Muscle of back (tissue), 11 donors: Measurements from ENCODE around the gene WDR31. TPM values are rescaled to one million over a fixed set of nuclear protein-coding genes. Genes with fewer than 3 reads are reported as not detected.

Source experiments
- DNase-seq, 3 donors: peaks; one replicate each; pipeline versions ENCODE4 v3.0.0 to v3.0.0-alpha.2; 2013
- polyA plus RNA-seq, 10 donors: library from polyadenylated mRNA; unstranded; fragments of 120-200 nt; gene quantifications; one replicate each; pipeline ENCODE4 v1.2.1, GENCODE V29; 2013; ENCODE audit not compliant: insufficient read length in 10 of 10

WDR31 gene
- polyA plus RNA-seq, 10 donors: 1.3 to 3.1 (median 2.3) TPM

GRCh38 chr9:113341712-113342410, 1.8 kb upstream of the WDR31 start:
- DNase-seq: peak in 1 of 3 donors; percentile 11

- no peak for DNase-seq
These were observed 2.4 kb downstream of the WDR31 start for GRCh38 chr9:113337714-113338113.

- DNase-seq: no peak
These were observed 8.3 kb downstream of the WDR31 start for GRCh38 chr9:113331780-113332179.

GRCh38 chr9:113328045-113328782, 11.9 kb downstream of the WDR31 start:
- no peak for DNase-seq

- no peak for DNase-seq
These were observed 13.8 kb downstream of the WDR31 start for GRCh38 chr9:113326230-113326629.

- DNase-seq: no peak
These were observed 17.4 kb downstream of the WDR31 start for GRCh38 chr9:113322671-113323070.

- no peak for DNase-seq
These were observed 20.0 kb downstream of the WDR31 start for GRCh38 chr9:113320051-113320450.

- no peak for DNase-seq
These were observed 21.0 kb downstream of the WDR31 start for GRCh38 chr9:113319054-113319453.

- peak in 1 of 3 donors; percentile 29 for DNase-seq
These were observed 22.3 kb downstream of the WDR31 start for GRCh38 chr9:113317777-113318176.

GRCh38 chr9:113316030-113316429, 24.0 kb downstream of the WDR31 start:
- no peak for DNase-seq

GRCh38 chr9:113315231-113315630, 24.8 kb downstream of the WDR31 start:
- DNase-seq: no peak

GRCh38 chr9:113313261-113313660, 26.8 kb downstream of the WDR31 start:
- DNase-seq: peak; percentile 9 to 26 (median 26)

- DNase-seq: no peak
These were observed 28.1 kb downstream of the WDR31 start for GRCh38 chr9:113311961-113312360.

GRCh38 chr9:113310538-113310937, 29.5 kb downstream of the WDR31 start:
- DNase-seq: peak in 2 of 3 donors; percentile 2 to 18

GRCh38 chr9:113309204-113309813, 30.8 kb downstream of the WDR31 start:
- peak; percentile 22 to 57 (median 30) for DNase-seq

- no peak for DNase-seq
These were observed 32.6 kb downstream of the WDR31 start for GRCh38 chr9:113307396-113307975.

GRCh38 chr9:113306566-113306965, 33.5 kb downstream of the WDR31 start:
- DNase-seq: no peak

- no peak for DNase-seq
These were observed 37.2 kb downstream of the WDR31 start, which contains the start of gene RNF183 for GRCh38 chr9:113302792-113303418. Gene RNF183 (minus strand): TSS chr9:113303376. CDS start chr9:113298184, 5,192 bp downstream.

- no peak for DNase-seq
These were observed 38.5 kb downstream of the WDR31 start for GRCh38 chr9:113301548-113301947.

GRCh38 chr9:113299800-113300292, 40.2 kb downstream of the WDR31 start:
- DNase-seq: peak in 2 of 3 donors; percentile 20 to 51

GRCh38 chr9:113298924-113299770, 40.9 kb downstream of the WDR31 start:
- DNase-seq: no peak
